Lower lobe of right lung (tissue), 2 donors: ENCODE measurements around the gene SCOC. TPM values are rescaled to one million over a fixed set of nuclear protein-coding genes. Genes with fewer than 3 reads are reported as not detected.

ENCODE experiments used
- ATAC-seq, 2 donors: fragments of 200-7000 bp; cut with Tn5 transposase; one replicate each; pipeline ENCODE4 v1.9.1; 2020 to 2022; ENCODE audit warnings: mild to moderate bottlenecking in 2 of 2, moderate library complexity in 2 of 2
- DNase-seq: peaks from one replicate; pipeline ENCODE4 v3.0.0-alpha.2; 2020
- H3K27ac ChIP-seq: fragments of 200-600 bp; one replicate; pipeline ENCODE4 v1.8.0; 2022
- H3K27me3 ChIP-seq: fragments of 200-600 bp; one replicate; pipeline ENCODE4 v1.8.0; 2022; ENCODE audit warnings: low read depth
- H3K36me3 ChIP-seq: fragments of 200-600 bp; one replicate; pipeline ENCODE4 v1.8.0; 2022; ENCODE audit warnings: mild to moderate bottlenecking
- H3K4me1 ChIP-seq: fragments of 200-600 bp; one replicate; pipeline ENCODE4 v1.8.0; 2022
- H3K4me3 ChIP-seq: fragments of 200-600 bp; one replicate; pipeline ENCODE4 v1.8.0; 2022; ENCODE audit warnings: mild to moderate bottlenecking
- H3K9me3 ChIP-seq: fragments of 200-600 bp; one replicate; pipeline ENCODE4 v1.8.0; 2022
- CTCF ChIP-seq: fragments of 200-600 bp; IDR thresholded peaks from one replicate; pipeline ENCODE4 v1.8.0; 2022; ENCODE audit warnings: antibody characterized with exemption, mild to moderate bottlenecking
- intact Hi-C: fragments of 100-400 bp; cut with DNase I; formaldehyde crosslinking; loops from one replicate; pipeline ENCODE4 v1.11.0; 2022
- total RNA-seq: library from RNA; stranded (reverse); fragmentation: NEBNext Ultra II Directional; extraction: Animal tissue kit (Norgen Biotek cat#: 25700); gene quantifications from one replicate; pipeline ENCODE4 v1.2.1, GENCODE V29; 2021
- donor health status: DM: no; HTN: yes; CAD: no; lungs with severe emphysema.

SCOC gene
- total RNA-seq, 1 donor from 2014 or later: 38.4 TPM

- Histone ChIP-seq H3K27ac (no peak within 1 kb of the TSS), H3K27me3 (peaks cover 11% of the 10 kb centered on the region), H3K4me1 (peaks cover 15% of the 10 kb centered on the region), H3K4me3 (peak within 1 kb of the TSS; percentile 65), H3K36me3 (no peaks in the 10 kb centered on the region), H3K9me3 (no peaks in the 10 kb centered on the region)
- DNase-seq (peak; percentile 73), ATAC-seq (peak; percentile 89 to 96)
- peak; percentile 46 for TF ChIP-seq CTCF
- intact Hi-C loops: no loop called here
These were observed 53.9 kb downstream of the SCOC start, which contains the start of gene CLGN for GRCh38 chr4:140427106-140427918. CLGN (minus strand) TSS chr4:140427648; CDS start chr4:140413078, 14,570 bp downstream.

DNA sequence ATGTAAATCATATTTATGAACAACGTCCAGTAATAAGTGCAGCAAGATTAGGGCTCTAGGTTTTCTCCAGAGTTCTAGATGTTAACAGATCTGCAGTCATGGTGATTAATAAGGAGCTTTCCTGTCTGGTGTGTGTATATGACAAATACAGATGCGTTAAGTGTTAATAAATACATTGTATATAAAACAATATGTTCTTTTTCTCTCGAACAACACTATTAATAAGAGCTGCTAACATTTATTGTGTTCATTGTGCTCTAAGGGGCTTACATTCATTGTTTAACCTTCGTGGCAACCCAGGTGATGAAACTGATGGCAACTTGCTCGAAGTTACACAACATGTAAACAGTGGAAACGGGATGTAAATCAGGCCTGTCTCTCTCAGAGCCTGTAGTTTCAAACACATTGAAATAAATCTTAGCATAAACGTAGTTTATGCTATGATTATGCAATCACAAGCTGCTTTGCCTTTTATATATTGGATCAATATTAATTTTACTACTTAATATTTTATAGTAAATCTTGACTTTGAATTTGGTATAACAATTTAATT lies 54.5 kb downstream of the SCOC start:
- Histone ChIP-seq H3K27me3 (peaks cover 11% of the 10 kb centered on the region), H3K27ac (no peak overlapping the region), H3K9me3 (no peaks in the 10 kb centered on the region), H3K36me3 (no peaks in the 10 kb centered on the region), H3K4me3 (peak overlapping the region; percentile 65), H3K4me1 (peaks cover 15% of the 10 kb centered on the region)
- no peak for TF ChIP-seq CTCF
- DNase-seq: no peak
- intact Hi-C loops: no loop called here
- no peak for ATAC-seq

Other genes starting within 250 kb of the SCOC start
- 12.5 TPM for gene MAML3, start 219.5 kb upstream of the SCOC start, total RNA-seq
- 1.1 TPM for gene CLGN, start 54.0 kb downstream of the SCOC start, total RNA-seq
- not detected for gene MGAT4D, start 124.6 kb downstream of the SCOC start, total RNA-seq
- gene ELMOD2, start 150.5 kb downstream of the SCOC start, total RNA-seq: 22.8 TPM
- not detected for gene UCP1, start 195.3 kb downstream of the SCOC start, total RNA-seq